HepG2 (cell line): ENCODE results near the gene ZNF628. TPM values are rescaled to one million over a fixed set of nuclear protein-coding genes. Genes with fewer than 3 reads are reported as not detected.

ENCODE experiments used
- CREM ChIP-seq, 2 experiments: sonication (generic) in 1 of 2; formaldehyde crosslinking in 1 of 2; IDR thresholded peaks; 2 replicates each; pipeline versions ENCODE4 v1.4.0 to v1.6.1; 2016 to 2020; ENCODE audit warnings: antibody characterized with exemption in 1 of 2, mild to moderate bottlenecking in 1 of 2, missing genetic modification reagents in 1 of 2
- DPF2 ChIP-seq: sonication (generic); formaldehyde crosslinking; IDR thresholded peaks from 2 replicates; pipeline ENCODE4 v1.4.0; 2020; ENCODE audit warnings: mild to moderate bottlenecking, low read depth, missing genetic modification reagents, borderline replicate concordance
- HOXA3 ChIP-seq: sonication (generic); formaldehyde crosslinking; IDR thresholded peaks from 2 replicates; pipeline ENCODE4 v1.5.0; 2020; ENCODE audit warnings: missing genetic modification reagents
- IKZF1 ChIP-seq: fragments of 450-650 bp; IDR thresholded peaks from 2 replicates; pipeline ENCODE4 v1.7.1; 2016
- IRF2 ChIP-seq: IDR thresholded peaks from 2 replicates; pipeline ENCODE4 v1.6.1; 2018; ENCODE audit warnings: missing genetic modification reagents, missing compliant biosample characterization
- KDM5A ChIP-seq: fragments of 200-600 bp; sonication (generic); IDR thresholded peaks from 2 replicates; pipeline ENCODE4 v1.7.0; 2018; ENCODE audit warnings: antibody characterized with exemption, mild to moderate bottlenecking, low read length, borderline replicate concordance
- KMT2B ChIP-seq: IDR thresholded peaks from 2 replicates; pipeline ENCODE4 v1.6.1; 2016; ENCODE audit warnings: missing genetic modification reagents, missing compliant biosample characterization
- MED13 ChIP-seq: sonication (generic); formaldehyde crosslinking; IDR thresholded peaks from 2 replicates; pipeline ENCODE4 v1.5.0; 2020; ENCODE audit warnings: missing genetic modification reagents
- NPAS2 ChIP-seq: sonication (generic); formaldehyde crosslinking; IDR thresholded peaks from 2 replicates; pipeline ENCODE4 v1.8.0; 2022; ENCODE audit warnings: mild to moderate bottlenecking, missing genetic modification reagents, borderline replicate concordance
- PLSCR1 ChIP-seq: sonication (generic); formaldehyde crosslinking; IDR thresholded peaks from 2 replicates; pipeline ENCODE4 v1.5.0; 2020; ENCODE audit warnings: missing genetic modification reagents, mild to moderate bottlenecking, borderline replicate concordance
- PRPF4 ChIP-seq: fragments of 200-400 bp; formaldehyde crosslinking; IDR thresholded peaks from 2 replicates; pipeline ENCODE4 v1.6.1; 2016; ENCODE audit warnings: low read length, low read depth; ENCODE audit not compliant: poor library complexity, severe bottlenecking
- RCOR2 ChIP-seq: IDR thresholded peaks from 2 replicates; pipeline ENCODE4 v1.6.1; 2016; ENCODE audit warnings: missing biosample characterization, missing genetic modification reagents
- SMC3 ChIP-seq: IDR thresholded peaks from 2 replicates; pipeline ENCODE4 v1.6.1; 2011; ENCODE audit warnings: low read length, improper control_type of control experiment
- TAF1 ChIP-seq: sonication (generic); formaldehyde crosslinking; IDR thresholded peaks from 2 replicates; pipeline ENCODE4 v1.4.0; 2020; ENCODE audit warnings: missing genetic modification reagents
- ZNF30 ChIP-seq: sonication (generic); formaldehyde crosslinking; IDR thresholded peaks from 2 replicates; pipeline ENCODE4 v1.5.0; 2020; ENCODE audit warnings: mild to moderate bottlenecking, missing genetic modification reagents
- ZNF329 ChIP-seq: sonication (generic); formaldehyde crosslinking; IDR thresholded peaks from 2 replicates; pipeline ENCODE4 v1.9.0; 2021; ENCODE audit warnings: low read depth, mild to moderate bottlenecking, missing genetic modification reagents
- ZNF446 ChIP-seq: sonication (generic); formaldehyde crosslinking; IDR thresholded peaks from 2 replicates; pipeline ENCODE4 v1.5.0; 2020; ENCODE audit warnings: mild to moderate bottlenecking, missing genetic modification reagents
- ZNF484 ChIP-seq: sonication (generic); formaldehyde crosslinking; IDR thresholded peaks from 2 replicates; pipeline ENCODE4 v1.5.1; 2020; ENCODE audit warnings: mild to moderate bottlenecking, low read depth, missing genetic modification reagents, borderline replicate concordance
- ZNF773 ChIP-seq: sonication (generic); formaldehyde crosslinking; IDR thresholded peaks from 2 replicates; pipeline ENCODE4 v1.4.0; 2020; ENCODE audit warnings: missing genetic modification reagents, borderline replicate concordance
- ZNF850 ChIP-seq: sonication (generic); formaldehyde crosslinking; conservative IDR thresholded peaks from 2 replicates; pipeline ENCODE4 v1.9.0; 2021; ENCODE audit warnings: mild to moderate bottlenecking, missing genetic modification reagents
- ZNF883 ChIP-seq: sonication (generic); formaldehyde crosslinking; IDR thresholded peaks from 2 replicates; pipeline ENCODE4 v1.5.1; 2020; ENCODE audit warnings: mild to moderate bottlenecking, missing genetic modification reagents; ENCODE audit errors: not compliant biosample characterization
- polyA plus RNA-seq, 8 experiments: library from polyadenylated mRNA; depleted of rRNA in 3 of 8; stranded (reverse) in 7 of 8; unstranded in 1 of 8; fragments of >200 nt; fragmentation: Illumina TruSeq in 4 of 8; extraction: Trizol in 4 of 8; gene quantifications; 2 replicates each; pipeline versions ENCODE4 v1.2.1 to v1.2.3, GENCODE V29; 2011 to 2016; ENCODE audit warnings: low read depth in 4 of 8, missing spikeins in 1 of 8, mixed read lengths in 1 of 8; ENCODE audit not compliant: insufficient read depth in 1 of 8
- total RNA-seq, 5 experiments: library from RNA; depleted of rRNA; stranded (reverse); fragments of >200 nt; fragmentation: Illumina TruSeq; extraction: Trizol; gene quantifications; 2 replicates each; pipeline ENCODE4 v1.2.3, GENCODE V29; 2016; ENCODE audit warnings: low read depth in 1 of 5
- TF ChIP-seq, protein P1 (sequence below): sonication (generic); formaldehyde crosslinking; IDR thresholded peaks from 2 replicates; pipeline ENCODE4 v1.9.0; 2022; ENCODE audit warnings: low read depth, missing genetic modification reagents
- TF ChIP-seq, protein P2 (sequence below): IDR thresholded peaks from 2 replicates; pipeline ENCODE4 v1.6.1; 2016; ENCODE audit warnings: low read depth, borderline replicate concordance
- TF ChIP-seq, protein P3 (sequence below): sonication (generic); formaldehyde crosslinking; IDR thresholded peaks from 2 replicates; pipeline ENCODE4 v1.5.0; 2020; ENCODE audit warnings: missing genetic modification reagents
- TF ChIP-seq, protein P4 (sequence below): sonication (generic); formaldehyde crosslinking; conservative IDR thresholded peaks from 2 replicates; pipeline ENCODE4 v1.8.1; 2023; ENCODE audit warnings: missing genetic modification reagents

Gene ZNF628
- total and polyA plus RNA-seq, 2 of the 13 experiments (the other 11 are each of a cell fraction or from before 2014, with no cell fraction given) = 0.54 to 1.2 TPM

- TF ChIP-seq, protein P1, sequence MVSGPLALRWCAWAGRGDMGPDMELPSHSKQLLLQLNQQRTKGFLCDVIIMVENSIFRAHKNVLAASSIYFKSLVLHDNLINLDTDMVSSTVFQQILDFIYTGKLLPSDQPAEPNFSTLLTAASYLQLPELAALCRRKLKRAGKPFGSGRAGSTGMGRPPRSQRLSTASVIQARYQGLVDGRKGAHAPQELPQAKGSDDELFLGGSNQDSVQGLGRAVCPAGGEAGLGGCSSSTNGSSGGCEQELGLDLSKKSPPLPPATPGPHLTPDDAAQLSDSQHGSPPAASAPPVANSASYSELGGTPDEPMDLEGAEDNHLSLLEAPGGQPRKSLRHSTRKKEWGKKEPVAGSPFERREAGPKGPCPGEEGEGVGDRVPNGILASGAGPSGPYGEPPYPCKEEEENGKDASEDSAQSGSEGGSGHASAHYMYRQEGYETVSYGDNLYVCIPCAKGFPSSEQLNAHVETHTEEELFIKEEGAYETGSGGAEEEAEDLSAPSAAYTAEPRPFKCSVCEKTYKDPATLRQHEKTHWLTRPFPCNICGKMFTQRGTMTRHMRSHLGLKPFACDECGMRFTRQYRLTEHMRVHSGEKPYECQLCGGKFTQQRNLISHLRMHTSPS (CRISPR knock-in tag) = no peak
- TF ChIP-seq ZNF329 (peak; percentile 32; the same call in 1 of the 2 replicates), RCOR2 (CRISPR knock-in tag) (no peak), ZNF773 (CRISPR knock-in tag) (peak; percentile 90; the same call in 1 of the 2 replicates), ZNF850 (CRISPR knock-in tag) (no peak), PLSCR1 (CRISPR knock-in tag) (no peak), KDM5A (no peak), ZNF883 (CRISPR knock-in tag) (peak; percentile 84), IKZF1 (no peak), DPF2 (CRISPR knock-in tag) (no peak), SMC3 (no peak), NPAS2 (CRISPR knock-in tag) (no peak), PRPF4 (no peak), MED13 (no peak), ZNF30 (CRISPR knock-in tag) (peak; percentile 94), KMT2B (CRISPR knock-in tag) (peak; percentile 20; the same call in 1 of the 2 replicates), ZNF446 (0 out of 2 replicates have a peak, but pooled peaks have one; percentile 64), TAF1 (CRISPR knock-in tag) (peak; percentile 72), HOXA3 (CRISPR knock-in tag) (peak; percentile 97), ZNF484 (CRISPR knock-in tag) (peak; percentile 89; the same call in 1 of the 2 replicates), IRF2 (CRISPR knock-in tag) (peak; percentile 86), CREM (IDR thresholded peaks at IDR 0.05) (peak; percentile 96), CREM (CRISPR knock-in tag; IDR thresholded peaks at IDR 0.05) (peak; percentile 74)
- TF ChIP-seq, protein P2, sequence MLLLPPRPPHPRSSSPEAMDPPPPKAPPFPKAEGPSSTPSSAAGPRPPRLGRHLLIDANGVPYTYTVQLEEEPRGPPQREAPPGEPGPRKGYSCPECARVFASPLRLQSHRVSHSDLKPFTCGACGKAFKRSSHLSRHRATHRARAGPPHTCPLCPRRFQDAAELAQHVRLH (CRISPR knock-in tag) = no peak; the same call in 1 of the 2 replicates
- TF ChIP-seq, protein P3, sequence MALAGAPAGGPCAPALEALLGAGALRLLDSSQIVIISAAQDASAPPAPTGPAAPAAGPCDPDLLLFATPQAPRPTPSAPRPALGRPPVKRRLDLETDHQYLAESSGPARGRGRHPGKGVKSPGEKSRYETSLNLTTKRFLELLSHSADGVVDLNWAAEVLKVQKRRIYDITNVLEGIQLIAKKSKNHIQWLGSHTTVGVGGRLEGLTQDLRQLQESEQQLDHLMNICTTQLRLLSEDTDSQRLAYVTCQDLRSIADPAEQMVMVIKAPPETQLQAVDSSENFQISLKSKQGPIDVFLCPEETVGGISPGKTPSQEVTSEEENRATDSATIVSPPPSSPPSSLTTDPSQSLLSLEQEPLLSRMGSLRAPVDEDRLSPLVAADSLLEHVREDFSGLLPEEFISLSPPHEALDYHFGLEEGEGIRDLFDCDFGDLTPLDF = 0 out of 2 replicates have a peak, but pooled peaks have one; percentile 33
- TF ChIP-seq, protein P4, sequence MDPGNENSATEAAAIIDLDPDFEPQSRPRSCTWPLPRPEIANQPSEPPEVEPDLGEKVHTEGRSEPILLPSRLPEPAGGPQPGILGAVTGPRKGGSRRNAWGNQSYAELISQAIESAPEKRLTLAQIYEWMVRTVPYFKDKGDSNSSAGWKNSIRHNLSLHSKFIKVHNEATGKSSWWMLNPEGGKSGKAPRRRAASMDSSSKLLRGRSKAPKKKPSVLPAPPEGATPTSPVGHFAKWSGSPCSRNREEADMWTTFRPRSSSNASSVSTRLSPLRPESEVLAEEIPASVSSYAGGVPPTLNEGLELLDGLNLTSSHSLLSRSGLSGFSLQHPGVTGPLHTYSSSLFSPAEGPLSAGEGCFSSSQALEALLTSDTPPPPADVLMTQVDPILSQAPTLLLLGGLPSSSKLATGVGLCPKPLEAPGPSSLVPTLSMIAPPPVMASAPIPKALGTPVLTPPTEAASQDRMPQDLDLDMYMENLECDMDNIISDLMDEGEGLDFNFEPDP (CRISPR knock-in tag) = no peak
Observed at GRCh38 chr19:55476100-55476775, at the start of gene ZNF628 (continued).
